ENCODE results near the gene KRTAP4-12. TPM values are rescaled to one million over a fixed set of nuclear protein-coding genes. Genes with fewer than 3 reads are reported as not detected.
"Not testable (repeated sequence)": the region's sequence is repeated elsewhere in the genome, so short reads cannot be mapped to it uniquely, and the experiment has no call there.

Gene KRTAP4-12
- total RNA-seq = not detected

DNA sequence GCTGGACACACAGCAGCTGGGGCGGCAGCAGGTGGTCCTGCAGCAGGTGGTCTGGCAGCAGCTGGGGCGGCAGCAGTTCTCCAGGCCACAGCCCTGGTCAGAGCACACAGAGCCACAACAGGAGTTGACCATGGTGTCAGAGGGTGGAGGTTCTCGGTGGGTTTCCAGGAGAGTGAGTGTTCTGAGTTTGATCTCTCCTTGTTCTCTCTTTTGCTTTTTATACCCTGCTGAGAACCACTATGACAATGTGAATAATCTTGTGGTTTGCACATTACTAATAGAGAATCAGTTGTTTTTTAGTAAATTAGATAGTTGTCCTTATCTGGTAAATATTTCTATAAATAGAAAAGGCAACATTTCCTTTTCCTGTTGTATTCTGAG lies at the start of gene KRTAP4-12:
Gene KRTAP4-12, minus strand, starts transcription at position 192 of the 381 bp plus-strand sequence. Its CDS starts 60 bp downstream, at position 132.
- H3K36me3 ChIP-seq; DNase-seq; H3K4me1 ChIP-seq; H3K27me3 ChIP-seq; H3K9me3 ChIP-seq; H3K27ac ChIP-seq; intact Hi-C loops (cut with DNase I; ENCODE audit: low total_unique reads); H3K4me3 ChIP-seq: not testable (repeated sequence)

DNA sequence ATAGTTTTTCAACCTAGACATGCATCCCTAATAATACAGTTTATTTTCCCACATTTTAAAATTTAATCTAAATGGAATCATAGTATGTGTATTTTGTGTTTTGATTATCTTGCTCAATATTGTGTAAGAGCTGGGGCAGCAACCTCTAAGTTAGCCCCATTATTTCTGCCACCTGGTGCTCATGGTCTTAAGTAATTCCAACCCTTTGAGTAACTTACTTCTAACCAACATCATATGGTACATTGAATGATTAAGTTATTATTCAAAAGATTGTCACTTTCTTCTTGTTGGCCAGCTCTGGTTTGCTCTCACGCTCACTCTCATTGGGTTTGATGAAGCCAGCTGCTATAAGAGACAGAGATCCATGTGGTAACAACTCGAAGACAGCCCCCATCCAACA lies 47.9 kb upstream of the KRTAP4-12 start:
- no peak for DNase-seq
- Histone ChIP-seq H3K4me1 (no peaks in the 10 kb centered on the region), H3K9me3 (no peaks in the 10 kb centered on the region), H3K27me3 (no peaks in the 10 kb centered on the region), H3K36me3 (no peaks in the 10 kb centered on the region), H3K27ac (no peak overlapping the region), H3K4me3 (no peak overlapping the region)
- intact Hi-C loops (cut with DNase I; ENCODE audit: low total_unique reads) = no loop called here
- no peak for TF ChIP-seq POLR2A (IDR thresholded peaks at IDR 0.05)
- TF ChIP-seq, protein P1, sequence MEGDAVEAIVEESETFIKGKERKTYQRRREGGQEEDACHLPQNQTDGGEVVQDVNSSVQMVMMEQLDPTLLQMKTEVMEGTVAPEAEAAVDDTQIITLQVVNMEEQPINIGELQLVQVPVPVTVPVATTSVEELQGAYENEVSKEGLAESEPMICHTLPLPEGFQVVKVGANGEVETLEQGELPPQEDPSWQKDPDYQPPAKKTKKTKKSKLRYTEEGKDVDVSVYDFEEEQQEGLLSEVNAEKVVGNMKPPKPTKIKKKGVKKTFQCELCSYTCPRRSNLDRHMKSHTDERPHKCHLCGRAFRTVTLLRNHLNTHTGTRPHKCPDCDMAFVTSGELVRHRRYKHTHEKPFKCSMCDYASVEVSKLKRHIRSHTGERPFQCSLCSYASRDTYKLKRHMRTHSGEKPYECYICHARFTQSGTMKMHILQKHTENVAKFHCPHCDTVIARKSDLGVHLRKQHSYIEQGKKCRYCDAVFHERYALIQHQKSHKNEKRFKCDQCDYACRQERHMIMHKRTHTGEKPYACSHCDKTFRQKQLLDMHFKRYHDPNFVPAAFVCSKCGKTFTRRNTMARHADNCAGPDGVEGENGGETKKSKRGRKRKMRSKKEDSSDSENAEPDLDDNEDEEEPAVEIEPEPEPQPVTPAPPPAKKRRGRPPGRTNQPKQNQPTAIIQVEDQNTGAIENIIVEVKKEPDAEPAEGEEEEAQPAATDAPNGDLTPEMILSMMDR (IDR thresholded peaks at IDR 0.05) = no peak

DNA sequence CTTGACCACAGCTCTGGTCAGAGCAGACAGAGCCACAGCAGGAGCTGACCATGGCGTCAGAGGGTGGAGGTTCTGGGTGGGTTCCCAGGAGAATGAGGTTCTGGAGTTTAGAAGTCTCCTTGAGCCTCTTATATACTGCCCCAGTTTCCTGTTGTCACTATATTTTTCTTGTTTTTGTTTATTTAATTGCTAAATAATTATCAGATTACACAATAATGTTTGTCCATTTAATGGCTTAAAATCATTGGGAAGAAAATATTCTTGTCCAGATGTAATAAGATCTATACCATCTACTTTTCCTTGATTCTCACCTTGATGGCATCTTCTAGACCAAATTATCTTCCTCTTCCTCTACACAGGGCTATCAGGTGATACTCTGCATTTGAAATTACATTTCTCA lies 44.1 kb upstream of the KRTAP4-12 start, which contains the start of gene KRTAP4-3:
Gene KRTAP4-3, minus strand, starts transcription at position 101 of the 400 bp plus-strand sequence. Its CDS starts 49 bp downstream, at position 52.
- no peak for DNase-seq
- H3K4me1 ChIP-seq = no peaks in the 10 kb centered on the region
- H3K27me3 ChIP-seq = no peaks in the 10 kb centered on the region
- H3K9me3 ChIP-seq = no peaks in the 10 kb centered on the region
- no peak within 1 kb of the TSS for H3K27ac ChIP-seq
- H3K4me3 ChIP-seq = no peak within 1 kb of the TSS
- no peaks in the 10 kb centered on the region for H3K36me3 ChIP-seq
- TF ChIP-seq, protein P1 (IDR thresholded peaks at IDR 0.05) = no peak
- TF ChIP-seq POLR2A (IDR thresholded peaks at IDR 0.05) = no peak
- intact Hi-C loops (cut with DNase I; ENCODE audit: low total_unique reads) = no loop called here

DNA sequence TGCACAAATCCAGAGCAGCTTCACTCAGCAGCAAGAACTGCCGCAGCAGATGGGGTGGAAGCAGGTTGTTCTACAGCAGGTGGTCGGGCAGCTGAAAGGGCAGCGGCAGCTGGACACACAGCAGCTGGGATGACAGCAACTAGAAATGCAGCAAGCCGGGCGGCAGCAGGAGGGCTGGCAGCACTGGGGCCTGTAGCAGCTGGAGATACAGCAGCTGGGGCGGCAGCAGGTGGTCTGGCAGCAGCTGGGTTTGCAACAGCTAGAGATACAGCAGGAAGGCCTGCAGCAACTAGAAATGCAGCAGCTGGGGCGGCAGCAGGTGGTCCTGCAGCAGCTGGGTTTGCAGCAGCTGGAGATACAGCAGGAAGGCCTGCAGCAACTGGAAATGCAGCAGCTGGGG lies 43.6 kb upstream of the KRTAP4-12 start:
- intact Hi-C loops (cut with DNase I; ENCODE audit: low total_unique reads) = no loop called here
- Histone ChIP-seq H3K4me1 (no peaks in the 10 kb centered on the region), H3K36me3 (no peaks in the 10 kb centered on the region), H3K4me3 (no peak overlapping the region), H3K27ac (no peak overlapping the region), H3K9me3 (no peaks in the 10 kb centered on the region), H3K27me3 (no peaks in the 10 kb centered on the region)
- no peak for DNase-seq
- no peak for TF ChIP-seq POLR2A (IDR thresholded peaks at IDR 0.05)
- TF ChIP-seq, protein P1 (IDR thresholded peaks at IDR 0.05) = no peak

DNA sequence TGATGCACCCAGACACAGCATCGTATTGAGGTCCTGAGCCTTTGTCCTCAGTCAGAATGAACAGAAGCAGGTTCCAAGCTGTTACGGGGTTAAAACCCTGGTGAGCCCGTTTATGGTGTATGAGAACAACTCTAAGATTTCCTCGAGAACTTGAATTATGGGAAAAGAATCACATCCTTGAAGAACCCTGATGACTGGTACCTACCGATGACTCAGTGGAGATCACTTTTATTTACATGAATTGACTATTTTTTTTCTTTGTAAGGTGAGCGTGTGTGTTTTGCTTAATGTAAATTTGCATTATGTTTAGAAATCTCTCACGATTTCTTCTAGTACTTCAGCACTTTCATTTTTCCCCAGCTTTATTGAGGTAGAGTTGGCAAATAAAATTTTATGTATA lies 39.8 kb upstream of the KRTAP4-12 start:
- no peaks in the 10 kb centered on the region for H3K27me3 ChIP-seq
- no peak for TF ChIP-seq POLR2A (IDR thresholded peaks at IDR 0.05)
- TF ChIP-seq, protein P1 (IDR thresholded peaks at IDR 0.05) = no peak
- no peak overlapping the region for H3K27ac ChIP-seq
- H3K9me3 ChIP-seq = no peaks in the 10 kb centered on the region
- DNase-seq = no peak
- H3K36me3 ChIP-seq = no peaks in the 10 kb centered on the region
- H3K4me1 ChIP-seq = no peaks in the 10 kb centered on the region
- no peak overlapping the region for H3K4me3 ChIP-seq
- intact Hi-C loops (cut with DNase I; ENCODE audit: low total_unique reads) = no loop called here

DNA sequence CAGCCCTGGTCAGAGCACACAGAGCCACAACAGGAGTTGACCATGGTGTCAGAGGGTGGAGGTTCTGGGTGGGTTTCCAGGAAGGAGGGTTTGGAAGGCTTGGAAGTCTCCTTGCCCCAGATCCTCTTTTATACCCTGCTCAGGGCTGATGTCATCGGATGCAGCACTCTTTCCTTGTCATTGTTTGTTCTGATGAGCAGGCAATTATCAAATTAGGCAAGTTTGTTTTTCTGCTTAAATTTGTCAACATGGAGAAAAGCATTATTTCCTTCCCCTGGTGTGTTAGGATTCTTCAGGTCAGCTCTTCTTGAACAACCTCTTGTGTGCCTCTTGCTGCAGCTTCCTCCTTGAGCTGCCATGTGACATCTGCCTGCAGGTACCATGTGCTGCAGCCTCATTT lies 36.7 kb upstream of the KRTAP4-12 start, which contains the start of gene KRTAP4-4:
Gene KRTAP4-4, minus strand, starts transcription at position 101 of the 400 bp plus-strand sequence. Its CDS starts 57 bp downstream, at position 44.
- Histone ChIP-seq H3K36me3 (no peaks in the 10 kb centered on the region), H3K4me3 (no peak within 1 kb of the TSS), H3K4me1 (no peaks in the 10 kb centered on the region), H3K27ac (no peak within 1 kb of the TSS), H3K9me3 (no peaks in the 10 kb centered on the region), H3K27me3 (no peaks in the 10 kb centered on the region)
- intact Hi-C loops (cut with DNase I; ENCODE audit: low total_unique reads) = no loop called here
- TF ChIP-seq POLR2A (IDR thresholded peaks at IDR 0.05) = no peak
- TF ChIP-seq, protein P1 (IDR thresholded peaks at IDR 0.05) = no peak
- DNase-seq = no peak

DNA sequence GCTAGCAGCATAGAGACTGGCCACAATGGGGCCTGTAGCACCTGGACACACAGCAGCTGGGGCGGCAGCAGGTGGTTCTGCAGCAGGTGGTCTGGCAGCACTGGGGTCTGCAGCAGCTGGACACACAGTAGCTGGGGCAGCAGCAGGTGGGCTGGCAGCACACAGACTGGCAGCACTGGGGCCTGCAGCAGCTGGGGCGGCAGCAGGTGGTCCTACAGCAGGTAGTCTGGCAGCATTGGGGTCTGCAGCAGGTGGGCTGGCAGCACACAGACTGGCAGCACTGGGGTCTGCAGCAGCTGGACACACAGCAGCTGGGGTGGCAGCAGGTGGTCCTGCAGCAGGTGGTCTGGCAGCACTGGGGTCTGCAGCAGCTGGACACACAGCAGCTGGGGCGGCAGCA lies 36.2 kb upstream of the KRTAP4-12 start:
- intact Hi-C loops (cut with DNase I; ENCODE audit: low total_unique reads); H3K4me1 ChIP-seq: not testable (repeated sequence)

More for the DNA sequence above, 36.2 kb upstream of the KRTAP4-12 start:
- DNase-seq, H3K9me3 ChIP-seq, H3K27me3 ChIP-seq, H3K27ac ChIP-seq, H3K4me3 ChIP-seq, H3K36me3 ChIP-seq: not testable (repeated sequence)
